ENCODE data around the gene RIPOR3. TPM values are rescaled to one million over a fixed set of nuclear protein-coding genes. Genes with fewer than 3 reads are reported as not detected.
"Not testable (repeated sequence)": the region's sequence is repeated elsewhere in the genome, so short reads cannot be mapped to it uniquely, and the experiment has no call there.

The RIPOR3 gene
- polyA plus RNA-seq, 3 donors from 2014 or later, result 0.41 to 1.2 (median 1.0) TPM

DNA sequence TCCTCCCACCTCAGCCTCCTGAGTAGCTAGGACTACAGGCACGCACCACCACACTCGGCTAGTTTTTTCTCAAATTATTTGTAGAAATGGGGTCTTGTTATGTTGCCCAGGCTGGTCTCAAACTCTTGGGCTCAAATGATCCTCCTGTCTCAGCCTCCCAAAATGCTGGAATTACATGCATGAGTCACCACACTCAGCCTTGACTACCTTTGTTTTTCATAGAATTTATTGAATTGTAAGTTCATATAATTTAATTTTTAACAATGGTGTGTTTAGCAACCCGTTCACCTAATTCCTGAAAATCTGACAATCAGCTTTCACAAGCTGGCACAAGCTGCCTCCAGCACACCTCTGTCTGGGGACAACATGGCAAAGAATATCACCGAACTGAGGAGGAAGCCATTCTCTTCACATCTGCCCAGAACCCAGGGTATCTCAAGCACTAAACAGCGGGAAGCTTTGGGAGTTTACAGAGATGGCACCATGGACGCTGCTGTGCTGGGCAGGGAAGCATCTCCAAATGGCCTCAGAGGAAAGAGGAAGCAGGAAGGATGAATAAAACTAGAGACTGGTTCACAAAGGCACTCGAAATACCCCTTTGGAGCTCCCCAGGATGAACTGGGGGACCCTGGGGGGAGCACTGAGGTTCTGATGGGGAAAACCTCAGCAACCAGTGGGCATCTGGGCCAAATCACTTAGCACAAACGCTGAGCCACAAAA, 2.9 kb downstream of the RIPOR3 start:
- peaks cover 6 to 11% (median 10%) of the 10 kb centered on the region in 3 donors for H3K27me3 Mint-ChIP-seq (ENCODE audit: low read depth in 3 of 3)
- DNase-seq, result no peak
- H3K36me3 Mint-ChIP-seq, result no peaks in the 10 kb centered on the region
- H3K4me1 Mint-ChIP-seq, result no peaks in the 10 kb centered on the region
- no peaks in the 10 kb centered on the region for H3K9me3 Mint-ChIP-seq
- H3K4me3 Mint-ChIP-seq, result no peak overlapping the region
- H3K27ac Mint-ChIP-seq, result no peak overlapping the region

GRCh38 chr20:50686821-50687220, 4.5 kb downstream of the RIPOR3 start:
- no peak for DNase-seq
- Mint-ChIP-seq H3K27me3 (ENCODE audit: low read depth in 3 of 3) (peaks cover 3 to 11% (median 6%) of the 10 kb centered on the region in 3 donors), H3K9me3 (no peaks in the 10 kb centered on the region), H3K4me3 (no peak overlapping the region), H3K27ac (no peak overlapping the region), H3K36me3 (no peaks in the 10 kb centered on the region), H3K4me1 (no peaks in the 10 kb centered on the region)

DNA sequence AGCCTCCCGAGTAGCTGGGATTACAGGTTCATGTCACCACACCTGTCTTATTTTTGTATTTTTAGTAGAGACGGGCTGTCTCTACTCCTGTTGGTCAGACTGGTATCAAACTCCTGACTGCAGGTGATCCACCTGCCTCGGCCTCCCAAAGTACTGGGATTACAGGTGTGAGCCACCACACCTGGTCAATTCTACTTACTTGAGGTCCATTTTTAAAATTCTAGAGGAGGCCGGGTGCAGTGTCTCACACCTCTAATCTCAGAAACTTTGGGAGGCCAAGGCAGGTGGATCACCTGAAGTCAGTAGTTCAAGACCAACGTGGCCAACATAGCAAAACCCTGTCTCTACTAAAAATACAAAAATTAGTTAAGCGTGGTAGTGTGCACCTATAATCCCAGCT, 7.8 kb downstream of the RIPOR3 start:
- no peak for DNase-seq
- Mint-ChIP-seq H3K4me3 (no peak overlapping the region), H3K36me3 (no peaks in the 10 kb centered on the region), H3K27me3 (ENCODE audit: low read depth in 3 of 3) (peaks cover 0 to 7% (median 0%) of the 10 kb centered on the region in 3 donors), H3K9me3 (no peaks in the 10 kb centered on the region), H3K4me1 (no peaks in the 10 kb centered on the region), H3K27ac (no peak overlapping the region)

- Mint-ChIP-seq H3K36me3 (no peaks in the 10 kb centered on the region), H3K9me3 (no peaks in the 10 kb centered on the region), H3K4me3 (no peak overlapping the region), H3K27ac (no peak overlapping the region), H3K27me3 (ENCODE audit: low read depth in 3 of 3) (peaks cover 0 to 6% (median 0%) of the 10 kb centered on the region in 3 donors), H3K4me1 (no peaks in the 10 kb centered on the region)
- DNase-seq, result no peak
Observed at GRCh38 chr20:50682947-50683530, 8.3 kb downstream of the RIPOR3 start.

DNA sequence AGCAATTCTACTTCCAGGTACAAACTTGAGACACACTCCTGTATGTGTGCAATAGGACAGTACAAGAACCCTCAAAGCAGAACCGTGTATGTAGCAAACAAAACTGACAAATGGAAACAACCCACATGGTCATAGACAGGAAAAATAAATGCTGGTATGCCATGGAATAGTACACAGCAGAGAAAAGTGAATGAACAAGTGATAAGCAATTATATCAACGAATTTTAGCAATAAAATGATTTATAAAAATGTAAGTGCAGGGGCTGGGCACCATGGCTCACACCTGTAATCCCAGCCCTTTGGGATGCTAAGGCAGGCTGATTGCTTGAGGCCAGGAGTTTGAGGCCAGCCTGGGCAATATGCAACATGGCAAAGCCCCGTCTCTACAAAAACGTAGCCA, 9.3 kb downstream of the RIPOR3 start:
- no peaks in the 10 kb centered on the region for H3K36me3 Mint-ChIP-seq
- no peak overlapping the region for H3K27ac Mint-ChIP-seq
- H3K4me1 Mint-ChIP-seq, result no peaks in the 10 kb centered on the region
- H3K4me3 Mint-ChIP-seq, result no peak overlapping the region
- DNase-seq, result no peak
- H3K27me3 Mint-ChIP-seq (ENCODE audit: low read depth in 3 of 3), result peaks cover 0 to 1% (median under 1%) of the 10 kb centered on the region in 3 donors
- H3K9me3 Mint-ChIP-seq, result no peaks in the 10 kb centered on the region

- no peaks in the 10 kb centered on the region for H3K9me3 Mint-ChIP-seq
- H3K4me3 Mint-ChIP-seq, result no peak overlapping the region
- H3K4me1 Mint-ChIP-seq, result no peaks in the 10 kb centered on the region
- no peaks in the 10 kb centered on the region for H3K36me3 Mint-ChIP-seq
- no peak for DNase-seq
- H3K27me3 Mint-ChIP-seq (ENCODE audit: low read depth in 3 of 3), result peaks cover 0 to 1% (median 0%) of the 10 kb centered on the region in 3 donors
- H3K27ac Mint-ChIP-seq, result no peak overlapping the region
Observed at GRCh38 chr20:50681359-50682064, 9.8 kb downstream of the RIPOR3 start.

- Mint-ChIP-seq H3K36me3 (no peaks in the 10 kb centered on the region), H3K27ac (no peak overlapping the region), H3K27me3 (ENCODE audit: low read depth in 3 of 3) (peaks cover 0 to 1% (median 0%) of the 10 kb centered on the region in 3 donors), H3K4me3 (no peak overlapping the region), H3K9me3 (no peaks in the 10 kb centered on the region), H3K4me1 (no peaks in the 10 kb centered on the region)
- no peak for DNase-seq
Observed at GRCh38 chr20:50680105-50680960, 11.0 kb downstream of the RIPOR3 start.

GRCh38 chr20:50679753-50680104, 11.6 kb downstream of the RIPOR3 start:
- Mint-ChIP-seq H3K27me3 (ENCODE audit: low read depth in 3 of 3) (peaks cover 0 to 1% (median 0%) of the 10 kb centered on the region in 3 donors), H3K4me1 (no peaks in the 10 kb centered on the region), H3K4me3 (no peak overlapping the region), H3K36me3 (no peaks in the 10 kb centered on the region), H3K9me3 (no peaks in the 10 kb centered on the region), H3K27ac (no peak overlapping the region)
- no peak for DNase-seq

- Mint-ChIP-seq H3K4me3 (no peak overlapping the region), H3K4me1 (no peaks in the 10 kb centered on the region), H3K27me3 (ENCODE audit: low read depth in 3 of 3) (peaks cover 1 to 3% (median 1%) of the 10 kb centered on the region in 3 donors), H3K9me3 (no peaks in the 10 kb centered on the region), H3K36me3 (no peaks in the 10 kb centered on the region), H3K27ac (no peak overlapping the region)
- DNase-seq, result no peak
Observed at GRCh38 chr20:50678169-50678898, 13.0 kb downstream of the RIPOR3 start.

- Mint-ChIP-seq H3K4me1 (no peaks in the 10 kb centered on the region), H3K4me3 (no peak overlapping the region), H3K9me3 (no peaks in the 10 kb centered on the region), H3K36me3 (no peaks in the 10 kb centered on the region), H3K27me3 (ENCODE audit: low read depth in 3 of 3) (peaks cover 1 to 3% (median 2%) of the 10 kb centered on the region in 3 donors), H3K27ac (no peak overlapping the region)
- DNase-seq, result no peak
Observed at GRCh38 chr20:50676858-50677257, 14.5 kb downstream of the RIPOR3 start.

GRCh38 chr20:50676377-50676731, 15.0 kb downstream of the RIPOR3 start:
- not testable (repeated sequence) for H3K36me3 Mint-ChIP-seq; H3K4me3 Mint-ChIP-seq; H3K9me3 Mint-ChIP-seq; DNase-seq; H3K4me1 Mint-ChIP-seq; H3K27ac Mint-ChIP-seq; H3K27me3 Mint-ChIP-seq (ENCODE audit: low read depth in 3 of 3)

- Mint-ChIP-seq H3K27me3 (ENCODE audit: low read depth in 3 of 3) (peaks cover 1 to 3% (median 2%) of the 10 kb centered on the region in 3 donors), H3K27ac (no peak overlapping the region), H3K9me3 (no peaks in the 10 kb centered on the region), H3K4me1 (no peaks in the 10 kb centered on the region), H3K4me3 (no peak overlapping the region), H3K36me3 (no peaks in the 10 kb centered on the region)
- no peak for DNase-seq
Observed at GRCh38 chr20:50675671-50676376, 15.5 kb downstream of the RIPOR3 start.
